ENCODE data around the gene MERTK.

The MERTK gene

DNA sequence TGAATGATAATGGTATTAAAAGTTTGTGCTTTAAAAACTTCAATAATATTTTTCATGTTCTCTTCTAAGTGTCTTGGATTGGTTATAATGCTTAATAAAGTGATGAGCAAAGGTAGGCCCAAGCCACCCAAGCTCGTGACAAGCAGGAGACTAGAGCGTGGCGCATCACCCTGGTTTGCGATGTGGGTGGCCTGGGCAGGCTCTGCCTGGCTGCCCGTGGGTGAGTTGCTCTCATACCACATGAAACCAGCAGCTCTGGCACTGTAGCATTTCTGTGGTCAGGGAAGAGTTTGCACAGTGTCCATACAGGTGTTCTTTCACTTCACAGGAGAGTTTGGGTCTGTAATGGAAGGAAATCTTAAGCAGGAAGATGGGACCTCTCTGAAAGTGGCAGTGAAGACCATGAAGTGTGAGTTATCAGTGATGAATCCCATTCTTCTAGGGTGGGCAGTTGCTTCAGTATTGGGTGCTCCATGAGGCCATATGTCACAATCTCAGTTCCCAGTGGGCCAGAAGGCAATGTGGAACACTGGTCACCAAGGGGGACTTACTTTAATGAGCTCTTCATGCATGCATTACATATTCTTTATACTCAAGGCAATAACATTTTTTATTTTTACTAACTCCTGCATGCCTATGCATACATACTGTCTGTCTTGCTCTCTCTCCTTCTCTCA, 105.3 kb downstream of the MERTK start:
- no peaks in the 10 kb centered on the region for H3K36me3 ChIP-seq (ENCODE audit: control insufficient read depth, insufficient read depth, low read length)
- no peak overlapping the region for H3K27ac ChIP-seq (ENCODE audit: insufficient read depth, low read length, poor library complexity, severe bottlenecking)
- no peak overlapping the region for H3K4me3 ChIP-seq (ENCODE audit: insufficient read depth, low read depth, low read length, poor library complexity, severe bottlenecking)
- no peaks in the 10 kb centered on the region for H3K27me3 ChIP-seq (replicated peaks; ENCODE audit: control insufficient read depth, insufficient read depth, low read length, poor library complexity, severe bottlenecking)
- no peaks in the 10 kb centered on the region for H3K4me1 ChIP-seq (ENCODE audit: control insufficient read depth, insufficient read depth, low read length, poor library complexity, severe bottlenecking)
- H3K9me3 ChIP-seq (ENCODE audit: control insufficient read depth, low read length), result no peaks in the 10 kb centered on the region
- no peak for DNase-seq

DNA sequence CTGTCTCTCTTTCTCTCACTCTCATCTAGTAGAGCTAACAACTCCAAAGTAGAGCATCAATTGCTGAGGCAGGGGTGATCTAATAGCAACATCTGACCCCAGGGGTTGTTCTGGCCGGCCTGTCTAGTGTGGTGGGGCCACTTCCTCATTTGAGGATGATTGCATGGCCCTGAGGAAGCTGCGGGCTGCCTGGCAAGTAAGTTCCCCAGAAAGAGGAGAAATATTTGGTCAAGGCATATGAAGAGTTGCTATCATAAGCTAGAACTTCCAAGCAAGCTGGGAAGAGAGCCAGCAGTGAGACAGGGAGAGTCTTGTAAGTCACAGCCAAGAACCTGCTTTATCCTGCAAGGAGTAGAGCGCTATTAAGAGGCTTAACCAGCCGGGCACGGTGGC, 105.8 kb downstream of the MERTK start:
- Histone ChIP-seq H3K36me3 (ENCODE audit: control insufficient read depth, insufficient read depth, low read length) (no peaks in the 10 kb centered on the region), H3K27ac (ENCODE audit: insufficient read depth, low read length, poor library complexity, severe bottlenecking) (no peak overlapping the region), H3K9me3 (ENCODE audit: control insufficient read depth, low read length) (no peaks in the 10 kb centered on the region), H3K4me1 (ENCODE audit: control insufficient read depth, insufficient read depth, low read length, poor library complexity, severe bottlenecking) (no peaks in the 10 kb centered on the region), H3K4me3 (ENCODE audit: insufficient read depth, low read depth, low read length, poor library complexity, severe bottlenecking) (no peak overlapping the region), H3K27me3 (replicated peaks; ENCODE audit: control insufficient read depth, insufficient read depth, low read length, poor library complexity, severe bottlenecking) (no peaks in the 10 kb centered on the region)
- DNase-seq, result no peak

DNA sequence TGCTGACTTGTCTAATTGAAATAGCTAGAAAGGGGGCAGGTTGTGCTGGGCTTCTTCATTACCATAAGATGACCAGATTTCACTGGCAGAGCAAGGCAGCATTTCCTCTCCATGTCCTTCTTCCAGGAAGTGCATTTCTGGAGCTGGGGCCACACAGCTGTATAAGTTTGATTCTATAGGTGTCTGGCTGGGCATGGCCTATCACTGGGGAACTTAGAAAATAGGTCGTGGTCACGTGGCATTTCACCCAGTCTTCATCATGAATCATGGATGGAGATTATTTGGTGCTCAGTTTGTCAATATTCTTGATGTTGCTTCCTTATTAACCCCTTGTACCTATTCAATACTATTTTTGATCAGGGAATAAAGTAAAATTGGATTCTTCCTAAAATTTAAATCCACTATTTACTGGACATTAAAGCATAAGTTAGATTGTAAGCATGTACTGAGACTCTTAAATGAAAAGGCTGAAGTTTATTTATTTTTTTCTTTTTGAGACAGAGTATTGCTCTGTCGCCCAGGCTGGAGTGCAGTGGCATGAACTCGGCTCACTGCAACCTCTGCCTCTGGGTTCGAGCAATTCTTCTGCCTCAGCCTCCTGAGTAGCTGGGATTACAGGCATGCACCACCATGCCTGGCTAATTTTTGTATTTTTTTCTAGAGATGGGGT, 107.1 kb downstream of the MERTK start:
- Histone ChIP-seq H3K9me3 (ENCODE audit: control insufficient read depth, low read length) (no peaks in the 10 kb centered on the region), H3K36me3 (ENCODE audit: control insufficient read depth, insufficient read depth, low read length) (no peaks in the 10 kb centered on the region), H3K4me3 (ENCODE audit: insufficient read depth, low read depth, low read length, poor library complexity, severe bottlenecking) (no peak overlapping the region), H3K27ac (ENCODE audit: insufficient read depth, low read length, poor library complexity, severe bottlenecking) (no peak overlapping the region), H3K27me3 (replicated peaks; ENCODE audit: control insufficient read depth, insufficient read depth, low read length, poor library complexity, severe bottlenecking) (no peaks in the 10 kb centered on the region), H3K4me1 (ENCODE audit: control insufficient read depth, insufficient read depth, low read length, poor library complexity, severe bottlenecking) (no peaks in the 10 kb centered on the region)
- no peak for DNase-seq

DNA sequence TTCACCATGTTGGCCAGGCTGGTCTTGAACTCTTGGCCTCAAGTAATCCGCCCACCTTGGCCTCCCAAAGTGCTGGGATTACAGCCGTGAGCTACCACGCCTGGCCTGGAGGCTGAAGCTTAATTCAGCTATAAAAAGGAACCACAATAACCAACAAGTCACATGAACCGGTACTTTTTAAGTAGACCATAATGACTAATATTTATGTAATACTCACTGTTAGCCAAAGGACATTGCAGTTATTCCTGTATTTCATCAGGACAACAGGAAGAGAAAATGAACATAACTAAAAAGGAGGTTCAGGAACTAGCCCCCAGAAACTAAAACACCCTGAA, 107.6 kb downstream of the MERTK start:
- H3K4me1 ChIP-seq (ENCODE audit: control insufficient read depth, insufficient read depth, low read length, poor library complexity, severe bottlenecking), result no peaks in the 10 kb centered on the region
- no peaks in the 10 kb centered on the region for H3K27me3 ChIP-seq (replicated peaks; ENCODE audit: control insufficient read depth, insufficient read depth, low read length, poor library complexity, severe bottlenecking)
- no peaks in the 10 kb centered on the region for H3K9me3 ChIP-seq (ENCODE audit: control insufficient read depth, low read length)
- H3K4me3 ChIP-seq (ENCODE audit: insufficient read depth, low read depth, low read length, poor library complexity, severe bottlenecking), result no peak overlapping the region
- H3K36me3 ChIP-seq (ENCODE audit: control insufficient read depth, insufficient read depth, low read length), result no peaks in the 10 kb centered on the region
- DNase-seq, result no peak
- H3K27ac ChIP-seq (ENCODE audit: insufficient read depth, low read length, poor library complexity, severe bottlenecking), result no peak overlapping the region

DNA sequence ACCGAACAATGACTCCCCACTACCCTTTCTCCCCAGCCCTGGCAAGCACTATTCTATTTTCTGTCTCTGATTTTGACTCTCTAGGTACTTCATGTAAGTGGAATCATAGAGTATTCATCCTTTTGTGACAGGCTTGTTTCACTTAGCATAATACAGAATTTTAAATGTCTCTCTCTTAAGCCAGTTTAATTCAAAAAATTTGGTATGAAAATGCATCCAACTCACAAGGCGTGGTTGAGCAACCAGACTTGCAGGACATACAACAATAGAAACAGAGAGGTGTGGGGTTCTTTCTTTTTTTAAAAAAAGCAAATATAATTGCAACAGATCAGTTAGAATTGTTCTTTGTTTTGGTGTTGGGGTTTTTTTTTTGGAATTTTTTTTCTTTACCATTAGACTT, 109.1 kb downstream of the MERTK start:
- Histone ChIP-seq H3K4me3 (ENCODE audit: insufficient read depth, low read depth, low read length, poor library complexity, severe bottlenecking) (no peak overlapping the region), H3K9me3 (ENCODE audit: control insufficient read depth, low read length) (no peaks in the 10 kb centered on the region), H3K4me1 (ENCODE audit: control insufficient read depth, insufficient read depth, low read length, poor library complexity, severe bottlenecking) (no peaks in the 10 kb centered on the region), H3K36me3 (ENCODE audit: control insufficient read depth, insufficient read depth, low read length) (no peaks in the 10 kb centered on the region), H3K27ac (ENCODE audit: insufficient read depth, low read length, poor library complexity, severe bottlenecking) (no peak overlapping the region), H3K27me3 (replicated peaks; ENCODE audit: control insufficient read depth, insufficient read depth, low read length, poor library complexity, severe bottlenecking) (no peaks in the 10 kb centered on the region)
- no peak for DNase-seq

DNA sequence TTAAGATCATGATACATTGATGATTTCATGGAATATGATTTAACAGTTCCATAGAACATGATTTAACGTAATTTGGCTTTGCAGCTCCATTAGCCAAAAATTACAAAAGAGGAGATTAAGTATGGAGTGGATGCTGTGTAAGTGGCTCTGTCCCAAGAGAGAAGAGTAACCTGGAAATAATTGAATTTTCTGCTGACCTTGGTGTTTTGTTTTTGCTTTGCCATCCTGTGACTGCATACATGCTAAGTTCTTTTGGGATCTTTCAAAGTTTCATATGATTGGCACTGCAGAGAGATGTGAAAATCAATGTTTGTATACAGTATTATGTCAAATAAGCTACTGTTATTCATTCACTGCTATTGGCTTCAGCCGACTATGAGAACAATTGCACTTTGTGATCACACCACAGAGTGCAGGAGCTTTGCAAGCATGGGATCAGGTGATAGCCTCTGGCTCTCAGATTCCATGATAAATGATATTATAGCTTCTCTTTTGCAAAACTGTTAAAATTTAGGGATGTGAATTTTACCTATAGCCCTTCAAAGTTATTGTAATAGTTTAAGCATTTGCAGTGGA, 110.6 kb downstream of the MERTK start:
- Histone ChIP-seq H3K27ac (ENCODE audit: insufficient read depth, low read length, poor library complexity, severe bottlenecking) (no peak overlapping the region), H3K9me3 (ENCODE audit: control insufficient read depth, low read length) (no peaks in the 10 kb centered on the region), H3K4me1 (ENCODE audit: control insufficient read depth, insufficient read depth, low read length, poor library complexity, severe bottlenecking) (no peaks in the 10 kb centered on the region)

DNA sequence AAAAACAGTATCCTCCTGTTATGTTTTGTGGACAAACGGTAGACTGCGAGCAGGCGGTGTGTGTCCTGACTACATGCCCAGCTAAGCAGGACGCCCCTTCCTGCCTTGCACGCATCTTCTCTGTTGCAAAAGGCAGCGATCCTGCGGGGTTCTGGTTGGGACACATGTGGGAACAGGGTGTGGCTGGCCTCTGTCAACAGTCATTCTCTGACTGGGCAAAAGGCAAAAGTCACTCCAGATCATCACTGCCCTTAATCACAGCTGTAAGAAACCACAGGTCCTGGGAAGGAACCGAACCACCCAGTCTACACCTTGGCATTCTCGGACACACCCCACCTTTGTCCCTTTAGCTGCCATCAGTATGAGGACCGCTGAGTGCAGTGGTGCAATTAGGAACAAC, 112.3 kb downstream of the MERTK start:
- Histone ChIP-seq H3K9me3 (ENCODE audit: control insufficient read depth, low read length) (no peaks in the 10 kb centered on the region), H3K27me3 (replicated peaks; ENCODE audit: control insufficient read depth, insufficient read depth, low read length, poor library complexity, severe bottlenecking) (no peaks in the 10 kb centered on the region), H3K27ac (ENCODE audit: insufficient read depth, low read length, poor library complexity, severe bottlenecking) (no peak overlapping the region), H3K4me3 (ENCODE audit: insufficient read depth, low read depth, low read length, poor library complexity, severe bottlenecking) (no peak overlapping the region), H3K4me1 (ENCODE audit: control insufficient read depth, insufficient read depth, low read length, poor library complexity, severe bottlenecking) (no peaks in the 10 kb centered on the region), H3K36me3 (ENCODE audit: control insufficient read depth, insufficient read depth, low read length) (no peaks in the 10 kb centered on the region)
- DNase-seq, result no peak

More for the DNA sequence above, 110.6 kb downstream of the MERTK start:
- DNase-seq, result no peak
- Histone ChIP-seq H3K36me3 (ENCODE audit: control insufficient read depth, insufficient read depth, low read length) (no peaks in the 10 kb centered on the region), H3K4me3 (ENCODE audit: insufficient read depth, low read depth, low read length, poor library complexity, severe bottlenecking) (no peak overlapping the region), H3K27me3 (replicated peaks; ENCODE audit: control insufficient read depth, insufficient read depth, low read length, poor library complexity, severe bottlenecking) (no peaks in the 10 kb centered on the region)

DNA sequence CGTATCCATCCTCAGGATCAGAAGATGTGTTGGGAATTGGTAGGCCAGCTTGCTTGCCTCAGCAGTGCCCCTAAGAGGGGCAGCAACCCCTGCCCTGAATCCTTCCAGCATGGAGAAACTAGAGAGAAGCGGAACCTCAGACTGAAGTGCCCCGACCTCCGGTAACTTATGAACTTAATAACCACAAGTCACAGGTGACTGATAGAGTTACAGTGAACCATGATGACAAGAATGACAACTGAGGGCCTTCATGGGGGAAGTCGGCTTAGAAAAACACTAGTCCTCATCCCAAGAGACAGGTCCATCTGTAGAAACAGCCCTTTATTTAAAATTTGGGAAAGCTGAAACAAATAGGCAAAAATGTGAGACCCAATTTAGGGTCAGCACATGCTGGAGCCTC, 114.1 kb downstream of the MERTK start:
- no peak for DNase-seq
- Histone ChIP-seq H3K36me3 (ENCODE audit: control insufficient read depth, insufficient read depth, low read length) (no peaks in the 10 kb centered on the region), H3K4me3 (ENCODE audit: insufficient read depth, low read depth, low read length, poor library complexity, severe bottlenecking) (no peak overlapping the region), H3K27ac (ENCODE audit: insufficient read depth, low read length, poor library complexity, severe bottlenecking) (no peak overlapping the region), H3K9me3 (ENCODE audit: control insufficient read depth, low read length) (no peaks in the 10 kb centered on the region), H3K27me3 (replicated peaks; ENCODE audit: control insufficient read depth, insufficient read depth, low read length, poor library complexity, severe bottlenecking) (no peaks in the 10 kb centered on the region), H3K4me1 (ENCODE audit: control insufficient read depth, insufficient read depth, low read length, poor library complexity, severe bottlenecking) (no peaks in the 10 kb centered on the region)

DNA sequence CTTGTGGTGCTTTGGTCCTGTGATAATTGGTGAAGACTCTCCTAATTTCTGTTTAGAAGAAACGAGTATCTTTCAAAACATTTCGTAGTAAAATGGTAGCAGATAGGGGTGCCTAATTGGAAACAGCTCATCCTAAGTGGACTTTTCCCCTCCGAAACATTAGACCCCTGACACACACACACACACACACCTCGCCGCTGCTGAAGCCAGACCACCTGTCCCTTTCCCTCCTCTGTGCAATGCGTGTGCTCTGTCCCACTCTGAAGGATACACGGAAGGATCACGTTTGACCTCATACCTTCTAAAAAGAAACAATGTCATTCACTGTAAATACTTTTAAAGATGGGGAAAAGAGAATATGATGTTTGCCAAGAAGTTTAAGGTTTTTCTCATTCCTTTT, 120.4 kb downstream of the MERTK start:
- no peaks in the 10 kb centered on the region for H3K9me3 ChIP-seq (ENCODE audit: control insufficient read depth, low read length)
- H3K36me3 ChIP-seq (ENCODE audit: control insufficient read depth, insufficient read depth, low read length), result no peaks in the 10 kb centered on the region
- no peaks in the 10 kb centered on the region for H3K27me3 ChIP-seq (replicated peaks; ENCODE audit: control insufficient read depth, insufficient read depth, low read length, poor library complexity, severe bottlenecking)
- no peak for DNase-seq
- H3K4me1 ChIP-seq (ENCODE audit: control insufficient read depth, insufficient read depth, low read length, poor library complexity, severe bottlenecking), result no peaks in the 10 kb centered on the region
- H3K4me3 ChIP-seq (ENCODE audit: insufficient read depth, low read depth, low read length, poor library complexity, severe bottlenecking), result no peak overlapping the region
- no peak overlapping the region for H3K27ac ChIP-seq (ENCODE audit: insufficient read depth, low read length, poor library complexity, severe bottlenecking)

DNA sequence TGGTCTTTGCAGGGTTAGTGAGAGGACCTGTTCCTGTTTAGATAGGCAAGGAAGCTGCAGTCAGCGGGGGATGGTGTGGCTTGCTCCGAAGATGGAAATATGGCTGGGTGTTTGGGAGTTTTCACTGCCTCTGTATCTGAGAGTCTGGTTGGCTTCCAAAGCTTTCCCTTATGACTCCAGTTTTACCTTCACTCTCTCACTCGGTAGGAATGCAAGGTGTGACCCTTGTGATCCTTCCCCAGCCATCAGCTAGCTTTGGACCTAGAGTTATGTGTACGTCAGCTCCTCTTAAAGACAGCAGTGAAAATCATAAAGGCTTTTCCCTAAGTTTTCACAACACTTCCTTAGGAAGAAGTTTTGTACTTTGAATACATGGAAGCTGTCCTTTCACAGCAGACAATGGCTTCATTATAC, 121.2 kb downstream of the MERTK start:
- Histone ChIP-seq H3K27me3 (replicated peaks; ENCODE audit: control insufficient read depth, insufficient read depth, low read length, poor library complexity, severe bottlenecking) (no peaks in the 10 kb centered on the region), H3K27ac (ENCODE audit: insufficient read depth, low read length, poor library complexity, severe bottlenecking) (no peak overlapping the region), H3K4me3 (ENCODE audit: insufficient read depth, low read depth, low read length, poor library complexity, severe bottlenecking) (no peak overlapping the region), H3K9me3 (ENCODE audit: control insufficient read depth, low read length) (no peaks in the 10 kb centered on the region), H3K4me1 (ENCODE audit: control insufficient read depth, insufficient read depth, low read length, poor library complexity, severe bottlenecking) (no peaks in the 10 kb centered on the region), H3K36me3 (ENCODE audit: control insufficient read depth, insufficient read depth, low read length) (no peaks in the 10 kb centered on the region)
- DNase-seq, result no peak
